ENCODE results near the gene WAPL. TPM values are rescaled to one million over a fixed set of nuclear protein-coding genes. Genes with fewer than 3 reads are reported as not detected.

WAPL gene
- total RNA-seq, 2 donors from 2014 or later: 19.5 to 20.2 TPM

DNA sequence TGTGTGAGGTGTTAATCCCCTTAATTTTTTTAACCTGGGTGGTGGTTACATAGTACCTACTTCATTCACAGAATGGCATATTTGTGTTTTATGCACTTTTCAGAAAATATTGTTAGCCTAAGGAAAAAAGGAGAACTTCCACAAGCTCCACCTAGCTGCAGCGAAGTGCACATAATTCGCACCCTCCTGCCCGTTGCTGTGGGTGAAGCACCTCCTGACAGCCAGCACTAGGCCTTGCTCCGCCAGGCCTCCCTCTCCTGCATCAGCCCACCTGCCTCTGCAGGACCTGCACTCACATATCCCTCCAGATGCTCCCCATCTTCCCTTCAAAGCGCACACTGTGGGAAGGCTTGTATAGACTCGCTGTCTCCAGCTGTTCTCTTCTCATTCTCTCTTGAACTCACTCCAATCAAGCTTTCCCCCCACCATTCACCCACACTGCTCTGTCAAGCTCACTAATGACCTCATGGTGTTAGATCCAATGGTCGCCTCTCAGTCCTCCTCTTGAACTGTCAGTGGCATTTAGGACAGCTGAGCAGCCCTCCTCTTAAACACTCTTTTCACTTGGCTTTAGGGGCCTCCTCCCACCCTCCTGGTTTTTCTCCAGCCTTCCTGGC is 134.3 kb downstream of the WAPL start:
- Histone ChIP-seq H3K36me3 (no peaks in the 10 kb centered on the region), H3K27me3 (peaks cover 6 to 11% of the 10 kb centered on the region in 2 donors), H3K4me1 (peaks cover 0 to 8% of the 10 kb centered on the region in 2 donors), H3K27ac (no peak overlapping the region), H3K4me3 (no peak overlapping the region), H3K9me3 (no peaks in the 10 kb centered on the region)
- TF ChIP-seq, protein P1, sequence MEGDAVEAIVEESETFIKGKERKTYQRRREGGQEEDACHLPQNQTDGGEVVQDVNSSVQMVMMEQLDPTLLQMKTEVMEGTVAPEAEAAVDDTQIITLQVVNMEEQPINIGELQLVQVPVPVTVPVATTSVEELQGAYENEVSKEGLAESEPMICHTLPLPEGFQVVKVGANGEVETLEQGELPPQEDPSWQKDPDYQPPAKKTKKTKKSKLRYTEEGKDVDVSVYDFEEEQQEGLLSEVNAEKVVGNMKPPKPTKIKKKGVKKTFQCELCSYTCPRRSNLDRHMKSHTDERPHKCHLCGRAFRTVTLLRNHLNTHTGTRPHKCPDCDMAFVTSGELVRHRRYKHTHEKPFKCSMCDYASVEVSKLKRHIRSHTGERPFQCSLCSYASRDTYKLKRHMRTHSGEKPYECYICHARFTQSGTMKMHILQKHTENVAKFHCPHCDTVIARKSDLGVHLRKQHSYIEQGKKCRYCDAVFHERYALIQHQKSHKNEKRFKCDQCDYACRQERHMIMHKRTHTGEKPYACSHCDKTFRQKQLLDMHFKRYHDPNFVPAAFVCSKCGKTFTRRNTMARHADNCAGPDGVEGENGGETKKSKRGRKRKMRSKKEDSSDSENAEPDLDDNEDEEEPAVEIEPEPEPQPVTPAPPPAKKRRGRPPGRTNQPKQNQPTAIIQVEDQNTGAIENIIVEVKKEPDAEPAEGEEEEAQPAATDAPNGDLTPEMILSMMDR (IDR thresholded peaks at IDR 0.05): no peak
- peak; percentile 44 for DNase-seq (ENCODE audit: low spot score)

GRCh38 chr10:86385806-86386205 is 135.8 kb downstream of the WAPL start:
- Histone ChIP-seq H3K4me1 (peaks cover 0 to 8% of the 10 kb centered on the region in 2 donors), H3K36me3 (no peaks in the 10 kb centered on the region), H3K27me3 (peaks cover 6 to 11% of the 10 kb centered on the region in 2 donors), H3K27ac (no peak overlapping the region), H3K4me3 (no peak overlapping the region), H3K9me3 (no peaks in the 10 kb centered on the region)
- peak; percentile 44 for DNase-seq (ENCODE audit: low spot score)
- TF ChIP-seq, protein P1 (IDR thresholded peaks at IDR 0.05): no peak

Other genes starting within 250 kb of the WAPL start
- under 1 TPM; 0.37 to 0.67 TPM for gene GRID1, start 155.0 kb downstream of the WAPL start, total RNA-seq
- gene OPN4, start 132.8 kb upstream of the WAPL start, total RNA-seq: under 1 TPM; 0.19 to 0.31 TPM
- 100 to 1,000 TPM; 448 to 908 TPM for gene LDB3, start 146.7 kb upstream of the WAPL start, total RNA-seq
- 10 to 100 TPM; 28.6 to 41.2 TPM for gene BMPR1A, start 234.8 kb upstream of the WAPL start, total RNA-seq

Data from right atrium auricular region (tissue), 2 donors.